CD14-positive monocyte (primary cell): Measurements from ENCODE around the gene GPC6. TPM values are rescaled to one million over a fixed set of nuclear protein-coding genes. Genes with fewer than 3 reads are reported as not detected.

Experiments used
- DNase-seq, 3 donors: peaks; one replicate each; pipeline ENCODE4 v3.0.0-alpha.2; 2011 to 2022
- H2AFZ ChIP-seq: 2 replicates; pipeline ENCODE4 v1.6.0; 2012; ENCODE audit warnings: mild to moderate bottlenecking, low read depth, low read length, inconsistent platforms; ENCODE audit not compliant: insufficient read depth, poor library complexity, severe bottlenecking
- H3K27ac ChIP-seq, 2 donors: 1 replicate in 1 of 2; 2 replicates in 1 of 2; pipeline ENCODE4 v1.5.1; 2012 to 2013; ENCODE audit warnings: low read length in 2 of 2, control low read depth in 1 of 2, inconsistent platforms in 1 of 2, low read depth in 1 of 2, mild to moderate bottlenecking in 1 of 2
- H3K27me3 ChIP-seq, 2 donors: one replicate each; pipeline versions ENCODE4 v1.6.0 to v1.6.1; 2011 to 2013; ENCODE audit warnings: low read length in 2 of 2; ENCODE audit not compliant: control insufficient read depth in 2 of 2, insufficient read depth in 2 of 2
- H3K36me3 ChIP-seq, 2 donors: replicated peaks in 1 of 2; 1 replicate in 1 of 2; 2 replicates in 1 of 2; pipeline versions ENCODE4 v1.5.1 to v1.6.1; 2012 to 2013; ENCODE audit warnings: low read length in 2 of 2, control low read depth in 1 of 2, inconsistent platforms in 1 of 2, mild to moderate bottlenecking in 1 of 2; ENCODE audit not compliant: insufficient read depth in 2 of 2, control insufficient read depth in 1 of 2
- H3K4me1 ChIP-seq, 2 donors: 1 replicate in 1 of 2; 2 replicates in 1 of 2; pipeline versions ENCODE4 v1.5.1 to v1.6.1; 2012 to 2013; ENCODE audit warnings: low read length in 2 of 2, control low read depth in 1 of 2, inconsistent platforms in 1 of 2, mild to moderate bottlenecking in 1 of 2, moderate library complexity in 1 of 2; ENCODE audit not compliant: insufficient read depth in 2 of 2, control insufficient read depth in 1 of 2
- H3K4me2 ChIP-seq: replicated peaks from 2 replicates; pipeline ENCODE3; 2012; ENCODE audit warnings: low read length, moderate library complexity, mild to moderate bottlenecking; ENCODE audit not compliant: poor library complexity, severe bottlenecking; ENCODE audit errors: extremely low read depth
- H3K4me3 ChIP-seq, 3 experiments: fragments of 200-600 bp in 1 of 3; sonication (generic) in 1 of 3; replicated peaks in 1 of 3; 1 replicate in 2 of 3; 2 replicates in 1 of 3; pipeline ENCODE4 v1.5.1; 2011 to 2013; ENCODE audit warnings: low read length in 3 of 3, mild to moderate bottlenecking in 3 of 3, control low read depth in 2 of 3, low read depth in 2 of 3, inconsistent platforms in 1 of 3, moderate library complexity in 1 of 3
- H3K79me2 ChIP-seq: 2 replicates; pipeline ENCODE4 v1.6.0; 2012; ENCODE audit warnings: mild to moderate bottlenecking, control low read depth, inconsistent platforms, low read length, moderate library complexity; ENCODE audit not compliant: insufficient read depth
- H3K9ac ChIP-seq: 2 replicates; pipeline ENCODE4 v1.6.0; 2017; ENCODE audit warnings: low read length, mild to moderate bottlenecking; ENCODE audit not compliant: insufficient read depth, poor library complexity, severe bottlenecking
- H3K9me3 ChIP-seq, 2 donors: replicated peaks in 1 of 2; 1 replicate in 1 of 2; 2 replicates in 1 of 2; pipeline versions ENCODE4 v1.5.1 to v1.6.1; 2012 to 2013; ENCODE audit warnings: low read length in 2 of 2, control low read depth in 1 of 2; ENCODE audit not compliant: control insufficient read depth in 1 of 2, insufficient read depth in 1 of 2
- H4K20me1 ChIP-seq: 2 replicates; pipeline ENCODE4 v1.6.0; 2012; ENCODE audit warnings: mild to moderate bottlenecking, low read length, control low read depth, moderate library complexity; ENCODE audit not compliant: insufficient read depth
- H3K27ac Mint-ChIP-seq, 7 donors: one replicate each; pipeline ENCODE4 v1.8.0; 2020; ENCODE audit warnings: mild to moderate bottlenecking in 7 of 7, mixed read lengths in 7 of 7, moderate library complexity in 6 of 7, inconsistent platforms in 2 of 7
- H3K27me3 Mint-ChIP-seq, 3 donors: one replicate each; pipeline ENCODE4 v1.8.0; 2021 to 2022; ENCODE audit warnings: low read depth in 3 of 3, mild to moderate bottlenecking in 3 of 3, mixed read lengths in 3 of 3, moderate library complexity in 3 of 3, inconsistent platforms in 1 of 3
- H3K36me3 Mint-ChIP-seq, 2 donors: one replicate each; pipeline ENCODE4 v1.8.0; 2020; ENCODE audit warnings: mixed read lengths in 2 of 2, inconsistent platforms in 1 of 2, mild to moderate bottlenecking in 1 of 2
- H3K4me1 Mint-ChIP-seq: one replicate; pipeline ENCODE4 v1.8.0; 2020; ENCODE audit warnings: mild to moderate bottlenecking, mixed read lengths
- H3K4me3 Mint-ChIP-seq, 2 donors: one replicate each; pipeline ENCODE4 v1.8.0; 2020; ENCODE audit warnings: mild to moderate bottlenecking in 2 of 2, mixed read lengths in 2 of 2, moderate library complexity in 1 of 2
- H3K9me3 Mint-ChIP-seq, 7 donors: one replicate each; pipeline ENCODE4 v1.8.0; 2020 to 2022; ENCODE audit warnings: mixed read lengths in 7 of 7, mild to moderate bottlenecking in 6 of 7, moderate library complexity in 6 of 7, inconsistent platforms in 2 of 7
- CTCF ChIP-seq: fragments of 200-600 bp; IDR thresholded peaks from one replicate; pipeline ENCODE4 v1.8.0; 2022; ENCODE audit warnings: antibody characterized with exemption, mild to moderate bottlenecking
- WGBS: methylation state at CpG from one replicate; pipeline ENCODE4 v1.1.5; 2013; ENCODE audit warnings: missing lambda C conversion rate; ENCODE audit not compliant: insufficient coverage; 5-methylcytosine and 5-hydroxymethylcytosine counted together
- intact Hi-C, 2 donors: fragments of 100-400 bp; cut with micrococcal nuclease; formaldehyde crosslinking; loops; one replicate each; pipeline versions ENCODE4 v1.15.0 to v1.15.1; 2023
- polyA plus RNA-seq, 3 donors: library from polyadenylated mRNA; depleted of rRNA in 1 of 3; unstranded in 2 of 3; stranded (reverse) in 1 of 3; fragments of 300-500 nt in 2 of 3; fragments of >200 nt in 1 of 3; fragmentation: Illumina TruSeq in 2 of 3; gene quantifications; 1 replicate in 2 of 3; 2 replicates in 1 of 3; pipeline ENCODE4 v1.2.3, GENCODE V29; 2012 to 2021

The GPC6 gene
- polyA plus RNA-seq, 3 donors = not detected

DNA sequence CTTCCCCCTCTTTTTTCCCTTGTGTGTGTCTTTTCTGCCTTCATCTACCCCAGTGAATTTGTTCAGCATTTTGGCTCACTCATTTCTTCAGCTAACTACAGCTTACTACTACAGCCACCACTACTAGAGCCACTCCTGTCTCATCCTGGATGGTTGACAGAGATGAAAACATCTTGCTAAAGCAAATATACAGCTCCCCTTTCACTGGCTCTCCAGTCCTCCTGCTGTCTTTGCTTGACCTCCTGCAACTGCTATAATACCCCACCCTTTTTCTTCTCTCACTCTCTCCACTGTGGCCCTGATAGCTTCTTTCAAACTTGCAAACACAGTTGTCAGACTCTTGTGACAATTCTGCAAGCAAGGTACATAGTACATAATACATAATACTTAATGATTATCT is 729.3 kb downstream of the GPC6 start:
- H3K36me3 ChIP-seq = no peaks in the 10 kb centered on the region
- Mint-ChIP-seq H3K27me3 (no peaks in the 10 kb centered on the region), H3K4me1 (peaks cover 5% of the 10 kb centered on the region), H3K36me3 (no peaks in the 10 kb centered on the region), H3K9me3 (peaks cover 0 to 9% (median 2%) of the 10 kb centered on the region in 7 donors), H3K27ac (no peak overlapping the region), H3K4me3 (no peak overlapping the region)
- no peak for DNase-seq
- H3K9me3 ChIP-seq = peaks cover 0 to 6% of the 10 kb centered on the region in 2 donors
- no peaks in the 10 kb centered on the region for H3K4me1 ChIP-seq
- no peak overlapping the region for H2AFZ ChIP-seq
- no peak overlapping the region for H3K27ac ChIP-seq
- no peak for TF ChIP-seq CTCF
- H3K4me2 ChIP-seq = no peak overlapping the region
- H3K9ac ChIP-seq = no peak overlapping the region
- H3K27me3 ChIP-seq = no peaks in the 10 kb centered on the region
- H3K79me2 ChIP-seq = no peaks in the 10 kb centered on the region
- intact Hi-C loops = no loop called here
- H4K20me1 ChIP-seq = no peaks in the 10 kb centered on the region
- H3K4me3 ChIP-seq = no peak overlapping the region

DNA sequence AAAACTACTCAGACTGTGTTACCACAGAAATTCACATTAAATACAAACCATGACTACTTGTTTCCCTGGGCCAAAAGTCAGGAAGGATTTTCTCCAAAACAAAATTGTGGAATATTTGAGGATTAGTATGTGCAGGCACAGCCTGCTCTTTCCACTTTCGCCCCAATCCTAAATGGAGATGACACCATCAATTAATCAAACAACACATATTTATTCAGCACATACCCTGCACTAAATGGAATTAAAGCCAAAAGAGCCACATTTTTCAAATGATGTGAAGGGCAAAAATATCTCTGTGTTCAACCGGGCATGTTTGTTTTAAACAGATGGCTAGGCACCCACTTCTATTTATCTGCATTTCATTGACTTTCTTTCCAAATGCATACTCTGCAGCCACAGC is 729.8 kb downstream of the GPC6 start:
- Histone ChIP-seq H3K4me3 (no peak overlapping the region), H3K27me3 (no peaks in the 10 kb centered on the region), H3K9me3 (peaks cover 0 to 6% of the 10 kb centered on the region in 2 donors), H2AFZ (no peak overlapping the region), H3K36me3 (no peaks in the 10 kb centered on the region), H4K20me1 (no peaks in the 10 kb centered on the region), H3K9ac (no peak overlapping the region), H3K27ac (no peak overlapping the region), H3K4me1 (no peaks in the 10 kb centered on the region), H3K4me2 (no peak overlapping the region), H3K79me2 (no peaks in the 10 kb centered on the region)
- no peaks in the 10 kb centered on the region for H3K27me3 Mint-ChIP-seq
- TF ChIP-seq CTCF = no peak
- H3K4me3 Mint-ChIP-seq = no peak overlapping the region
- H3K27ac Mint-ChIP-seq = no peak overlapping the region
- peaks cover 5% of the 10 kb centered on the region for H3K4me1 Mint-ChIP-seq
- DNase-seq = no peak
- H3K9me3 Mint-ChIP-seq = peaks cover 0 to 11% (median 2%) of the 10 kb centered on the region in 7 donors
- H3K36me3 Mint-ChIP-seq = no peaks in the 10 kb centered on the region
- intact Hi-C loops = no loop called here
- WGBS = 100% methylated on average over 1 of the region's 2 CpGs
